ENCODE measurements around the gene MPND.

DNA sequence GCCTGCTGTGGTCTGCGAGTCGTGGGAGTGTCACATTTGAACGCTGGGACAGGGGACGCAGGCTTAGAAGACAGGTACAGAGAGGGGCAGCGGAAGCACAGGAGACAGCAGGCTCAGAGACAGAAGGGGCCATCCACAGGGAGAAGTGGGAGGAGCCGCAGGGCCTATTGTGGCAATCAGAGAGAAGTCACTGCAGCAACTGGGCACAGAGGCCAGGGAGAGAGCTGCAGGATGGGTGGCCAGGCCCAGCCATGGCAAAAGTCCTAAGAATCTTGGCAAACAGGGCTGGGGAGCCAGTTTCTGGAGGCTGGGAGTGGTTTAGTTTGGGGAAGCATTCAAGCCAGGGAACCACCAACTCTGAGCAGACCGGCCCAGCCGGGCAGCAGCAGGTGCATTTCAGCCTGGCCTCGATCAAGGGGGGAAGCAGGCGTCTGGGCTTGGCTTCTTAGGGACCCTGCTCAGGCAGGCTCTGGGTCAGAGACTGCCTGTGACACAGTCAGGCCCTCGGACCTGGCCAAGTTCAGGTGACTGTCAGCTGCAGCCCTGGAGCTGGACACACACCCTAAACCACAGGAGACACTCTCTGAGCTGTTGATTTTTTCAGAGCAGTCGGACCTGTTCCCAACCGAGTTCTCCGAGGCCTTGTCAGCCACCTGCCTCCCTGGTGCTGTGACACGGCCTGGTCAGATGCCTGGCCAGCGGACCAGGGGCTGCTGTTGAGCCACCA lies 45.1 kb downstream of the MPND start:
- TF ChIP-seq, protein P1, sequence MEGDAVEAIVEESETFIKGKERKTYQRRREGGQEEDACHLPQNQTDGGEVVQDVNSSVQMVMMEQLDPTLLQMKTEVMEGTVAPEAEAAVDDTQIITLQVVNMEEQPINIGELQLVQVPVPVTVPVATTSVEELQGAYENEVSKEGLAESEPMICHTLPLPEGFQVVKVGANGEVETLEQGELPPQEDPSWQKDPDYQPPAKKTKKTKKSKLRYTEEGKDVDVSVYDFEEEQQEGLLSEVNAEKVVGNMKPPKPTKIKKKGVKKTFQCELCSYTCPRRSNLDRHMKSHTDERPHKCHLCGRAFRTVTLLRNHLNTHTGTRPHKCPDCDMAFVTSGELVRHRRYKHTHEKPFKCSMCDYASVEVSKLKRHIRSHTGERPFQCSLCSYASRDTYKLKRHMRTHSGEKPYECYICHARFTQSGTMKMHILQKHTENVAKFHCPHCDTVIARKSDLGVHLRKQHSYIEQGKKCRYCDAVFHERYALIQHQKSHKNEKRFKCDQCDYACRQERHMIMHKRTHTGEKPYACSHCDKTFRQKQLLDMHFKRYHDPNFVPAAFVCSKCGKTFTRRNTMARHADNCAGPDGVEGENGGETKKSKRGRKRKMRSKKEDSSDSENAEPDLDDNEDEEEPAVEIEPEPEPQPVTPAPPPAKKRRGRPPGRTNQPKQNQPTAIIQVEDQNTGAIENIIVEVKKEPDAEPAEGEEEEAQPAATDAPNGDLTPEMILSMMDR (IDR thresholded peaks at IDR 0.05), result no peak
- TF ChIP-seq POLR2AphosphoS5 (IDR thresholded peaks at IDR 0.05) (no peak), POLR2A (IDR thresholded peaks at IDR 0.05) (no peak)
